Adrenal gland (tissue), 12 donors: ENCODE data around the gene ZNF747. TPM values are rescaled to one million over a fixed set of nuclear protein-coding genes. Genes with fewer than 3 reads are reported as not detected.

Source experiments
- DNase-seq, 7 donors: peaks; one replicate each; pipeline ENCODE4 v3.0.0-alpha.2; 2019 to 2020
- H3K27ac ChIP-seq, 5 donors: fragments of 200-600 bp; sonication (generic) in 4 of 5; 1 replicate in 3 of 5; 2 replicates in 2 of 5; pipeline versions ENCODE4 v1.5.1 to v1.8.0; 2016 to 2020; ENCODE audit warnings: mild to moderate bottlenecking in 1 of 5
- H3K27me3 ChIP-seq: fragments of 200-600 bp; 2 replicates; pipeline ENCODE4 v1.8.0; 2021
- H3K36me3 ChIP-seq, 2 donors: fragments of 200-600 bp; replicated peaks in 1 of 2; 1 replicate in 1 of 2; 2 replicates in 1 of 2; pipeline versions ENCODE4 v1.5.1 to v1.8.0; 2018 to 2022
- H3K4me1 ChIP-seq, 2 donors: fragments of 200-600 bp; replicated peaks in 1 of 2; 1 replicate in 1 of 2; 2 replicates in 1 of 2; pipeline versions ENCODE4 v1.5.1 to v1.8.0; 2018 to 2021
- H3K4me3 ChIP-seq, 4 donors: fragments of 200-600 bp; sonication (generic) in 3 of 4; one replicate each; pipeline ENCODE4 v1.5.1; 2016 to 2018
- H3K9me3 ChIP-seq, 3 donors: fragments of 200-600 bp; sonication (generic) in 1 of 3; replicated peaks in 1 of 3; 1 replicate in 2 of 3; 2 replicates in 1 of 3; pipeline versions ENCODE4 v1.5.1 to v1.8.0; 2016 to 2021
- CTCF ChIP-seq, 6 experiments: fragments of 450-650 bp in 4 of 6; fragments of 200-600 bp in 2 of 6; sonication (generic) in 1 of 6; IDR thresholded peaks; 1 replicate in 5 of 6; 2 replicates in 1 of 6; pipeline versions ENCODE4 v1.5.1 to v1.8.0; 2016 to 2021; ENCODE audit warnings: antibody characterized with exemption in 6 of 6, mild to moderate bottlenecking in 2 of 6, moderate library complexity in 1 of 6
- POLR2A ChIP-seq, 2 donors: fragments of 450-650 bp; IDR thresholded peaks; one replicate each; pipeline ENCODE4 v1.6.1; 2017; ENCODE audit warnings: antibody characterized with exemption in 2 of 2, mild to moderate bottlenecking in 2 of 2, moderate library complexity in 1 of 2
- WGBS, 4 donors: extraction: QIAGEN DNeasy Blood & Tissue Kit in 2 of 4; methylation state at CpG; one replicate each; pipeline versions ENCODE4 v1.1.5 to v1.1.7; 2013 to 2017; 5-methylcytosine and 5-hydroxymethylcytosine counted together
- intact Hi-C, 2 donors: fragments of 100-400 bp; cut with DNase I; formaldehyde crosslinking; loops; one replicate each; pipeline versions ENCODE4 v1.14.1 to v1.15.0; 2022 to 2023
- polyA plus RNA-seq, 3 donors: library from polyadenylated mRNA; stranded (reverse); fragments of 200-250 nt in 2 of 3; fragments of 350-450 nt in 1 of 3; fragmentation: Illumina TruSeq in 1 of 3; extraction: RNeasy Lipid Tissue Mini Kit (QIAGEN cat#74804) in 1 of 3; gene quantifications; one replicate each; pipeline ENCODE4 v1.2.3, GENCODE V29; 2013 to 2014
- total RNA-seq, 9 donors: library from RNA; depleted of rRNA in 4 of 9; stranded (reverse); fragments of >200 nt in 4 of 9; fragments of 120-200 nt in 1 of 9; fragmentation: NEBNext Ultra II Directional in 1 of 9; extraction: Animal tissue kit (Norgen Biotek cat#: 25700) in 1 of 9; gene quantifications; one replicate each; pipeline versions ENCODE4 v1.1.0 to v1.2.4, GENCODE V29; 2013 to 2023
- donor health status: healthy with polysubstance abuse.
- donor health status: Bipolar disorder and iron deficiency.
- donor health status: DM: yes; HTN: yes; CAD: no.
- donor health status: DM: no; HTN: no; CAD: no.
- donor health status: DM: no; HTN: no; CAD: no.
- donor health status: DM: yes; HTN: yes; CAD: no.

The ZNF747 gene
- total and polyA plus RNA-seq, 12 donors, result 7.7 to 19.9 (median 13.9) TPM

DNA sequence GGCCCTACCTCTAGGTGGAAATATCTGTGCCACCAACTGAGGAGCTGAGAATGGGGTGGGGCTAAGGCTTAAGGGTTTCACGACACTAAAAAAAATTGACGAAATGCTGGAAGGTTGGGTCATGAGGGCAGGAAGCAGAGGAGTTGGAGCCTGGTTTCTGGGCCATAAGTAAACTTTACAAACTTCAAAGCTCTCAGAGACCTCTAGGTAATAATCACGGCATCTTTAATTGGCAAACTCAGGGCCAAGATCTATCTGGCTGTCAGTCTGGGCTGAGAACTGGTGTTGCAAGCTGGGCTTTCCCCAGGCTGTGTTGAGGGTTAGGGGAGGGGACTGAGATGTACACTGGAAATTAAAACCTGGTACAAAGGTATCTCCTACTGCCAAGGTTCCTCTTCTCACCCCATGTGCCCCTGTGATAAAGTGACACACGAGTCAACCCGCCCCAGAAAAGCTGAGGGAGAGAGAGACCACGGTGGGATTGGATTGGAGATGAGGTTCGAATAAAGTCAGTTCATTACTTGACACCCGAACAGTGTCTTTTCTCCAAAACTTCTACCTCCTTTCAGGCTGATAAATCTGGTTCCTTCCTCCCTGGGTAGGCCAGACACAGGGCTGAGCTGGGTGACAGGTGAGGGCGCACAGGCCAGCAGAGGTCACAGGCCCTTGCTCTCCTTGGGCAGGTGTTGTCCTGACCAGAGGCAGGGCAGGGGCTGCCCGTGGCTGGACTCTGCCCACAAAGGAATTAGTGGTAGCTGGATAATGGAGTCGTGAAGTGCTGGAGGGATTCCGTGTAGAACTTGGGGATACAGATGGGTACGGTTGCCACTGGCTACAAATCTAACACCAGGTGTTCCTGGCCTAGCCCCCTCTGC lies 4.3 kb downstream of the ZNF747 start:
- Histone ChIP-seq H3K4me1 (peaks cover 17 to 21% of the 10 kb centered on the region in 2 donors), H3K27me3 (no peaks in the 10 kb centered on the region), H3K9me3 (no peaks in the 10 kb centered on the region), H3K27ac (no peak overlapping the region), H3K36me3 (peaks cover 0 to 16% of the 10 kb centered on the region in 2 donors), H3K4me3 (no peak overlapping the region)
- TF ChIP-seq POLR2A (IDR thresholded peaks at IDR 0.05), result no peak
- no peak for TF ChIP-seq CTCF (IDR thresholded peaks at IDR 0.05)
- intact Hi-C loops, result no loop called here
- 81 to 86% (median 84%) methylated on average over 13 of the region's 13 CpGs for WGBS, 4 donors
- no peak for DNase-seq

DNA sequence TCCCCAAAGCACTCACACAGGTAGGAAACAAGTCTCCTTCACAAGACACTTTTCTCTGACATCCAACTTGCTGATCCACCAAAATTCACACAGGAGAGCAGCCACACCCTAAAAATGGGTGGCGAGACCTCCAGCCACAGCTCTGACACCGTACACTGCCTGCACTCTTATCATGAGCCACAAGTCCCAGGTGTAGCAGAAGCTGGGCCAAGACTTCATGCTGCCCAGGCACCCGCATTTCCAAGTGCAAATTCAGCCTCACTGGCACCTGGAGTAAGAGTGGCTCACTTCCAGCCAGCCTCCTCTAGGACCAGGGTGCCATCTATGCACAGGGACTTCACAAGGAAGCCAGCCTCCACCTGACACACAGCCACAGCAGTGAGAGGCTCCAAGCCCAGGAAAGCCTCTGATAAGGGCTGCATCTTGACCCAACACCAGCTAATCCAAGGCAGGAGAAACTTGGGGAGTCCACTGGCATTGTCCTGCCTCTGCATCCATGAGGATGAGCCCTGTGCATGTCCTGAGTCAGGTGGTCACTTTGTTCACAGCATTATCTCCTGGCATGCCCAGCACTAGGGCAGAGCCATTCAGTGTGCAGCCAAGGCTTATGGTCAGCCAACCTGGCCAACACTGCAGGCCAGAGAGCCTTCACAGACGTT lies 5.7 kb downstream of the ZNF747 start:
- intact Hi-C loops, result loop anchor here (5.0 to 10.0 kb wide), 2 partner anchors 82 to 84 kb away; partner anchors contain the start of gene SEPHS2 (in 2 of the 2)
- no peaks in the 10 kb centered on the region for H3K27me3 ChIP-seq
- H3K4me1 ChIP-seq, result peaks cover 13 to 18% of the 10 kb centered on the region in 2 donors
- no peaks in the 10 kb centered on the region for H3K9me3 ChIP-seq
- TF ChIP-seq POLR2A (IDR thresholded peaks at IDR 0.05) (no peak), CTCF (IDR thresholded peaks at IDR 0.05) (no peak)
- 33 to 76% (median 71%) methylated on average over 1 to 4 of the region's 4 CpGs for WGBS, 4 donors
- peaks cover 0 to 16% of the 10 kb centered on the region in 2 donors for H3K36me3 ChIP-seq
- no peak overlapping the region for H3K4me3 ChIP-seq
- H3K27ac ChIP-seq, result no peak overlapping the region
- DNase-seq, result no peak

DNA sequence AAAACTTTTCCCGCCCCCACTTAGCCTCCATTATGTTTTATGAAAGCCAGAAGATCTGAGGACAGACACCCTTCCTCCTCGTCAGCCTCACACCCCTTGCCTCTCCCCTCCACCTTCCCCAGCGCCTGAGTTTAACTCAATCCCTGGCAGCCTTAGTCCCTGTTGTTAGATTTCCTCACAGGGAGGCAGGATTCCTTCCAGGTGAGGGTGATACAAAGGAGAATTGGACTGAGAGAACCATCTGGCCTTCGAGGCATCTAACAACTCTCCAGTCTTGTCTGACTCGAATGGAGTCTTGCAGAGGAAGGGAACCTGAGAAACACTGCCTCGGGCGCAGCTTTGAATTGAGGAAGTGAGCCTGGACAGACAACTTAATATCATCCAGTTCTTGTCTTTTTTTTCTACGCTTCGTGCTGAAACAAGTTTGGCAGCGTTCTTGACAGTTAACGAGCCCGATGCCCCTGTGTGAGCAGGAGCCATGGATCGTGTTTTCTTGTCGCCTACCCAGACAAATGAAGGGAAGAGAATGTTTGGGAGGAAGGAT lies 7.0 kb downstream of the ZNF747 start:
- peak in 1 of 6 experiments; percentile 5 for TF ChIP-seq CTCF (IDR thresholded peaks at IDR 0.05)
- TF ChIP-seq POLR2A (IDR thresholded peaks at IDR 0.05), result no peak
- intact Hi-C loops, result loop anchor here (5.0 to 10.0 kb wide), 2 partner anchors 80 to 83 kb away; partner anchors contain the start of gene SEPHS2 (in 2 of the 2)
- Histone ChIP-seq H3K4me3 (peak overlapping the region in 1 of 4 donors; percentile 86), H3K36me3 (peaks cover 0 to 14% of the 10 kb centered on the region in 2 donors), H3K9me3 (no peaks in the 10 kb centered on the region), H3K27me3 (no peaks in the 10 kb centered on the region), H3K27ac (peak overlapping the region; percentile 54 to 98 (median 94)), H3K4me1 (peaks cover 7 to 13% of the 10 kb centered on the region in 2 donors)
- DNase-seq, result peak in 2 of 7 donors; percentile 41 to 65
- 13 to 16% (median 15%) methylated on average over 14 of the region's 14 CpGs for WGBS, 4 donors
